H9 (cell line): ENCODE measurements around the gene SOHLH2. TPM values are rescaled to one million over a fixed set of nuclear protein-coding genes. Genes with fewer than 3 reads are reported as not detected.

Source experiments
- DNase-seq: peaks from one replicate; pipeline ENCODE4 v3.0.0-alpha.2; 2017
- H2AFZ ChIP-seq: one replicate; pipeline ENCODE4 v1.6.1; 2013; ENCODE audit warnings: mild to moderate bottlenecking, low read length, control low read depth, moderate library complexity
- H2AK5ac ChIP-seq: 2 replicates; pipeline ENCODE4 v1.6.1; 2013; ENCODE audit warnings: low read length, control low read depth, mixed read lengths; ENCODE audit not compliant: insufficient read length
- H2BK120ac ChIP-seq: one replicate; pipeline ENCODE4 v1.6.1; 2013; ENCODE audit warnings: low read depth, mild to moderate bottlenecking, low read length, control low read depth, inconsistent platforms; ENCODE audit not compliant: poor library complexity, severe bottlenecking
- H2BK12ac ChIP-seq: 2 replicates; pipeline ENCODE4 v1.6.1; 2013; ENCODE audit warnings: low read length, control low read depth, mixed read lengths, low read depth; ENCODE audit not compliant: insufficient read length
- H2BK15ac ChIP-seq: 2 replicates; pipeline ENCODE4 v1.6.1; 2013; ENCODE audit warnings: low read depth, low read length, control low read depth
- H2BK20ac ChIP-seq: one replicate; pipeline ENCODE4 v1.6.1; 2013; ENCODE audit warnings: low read depth, mild to moderate bottlenecking, low read length, control low read depth, inconsistent platforms; ENCODE audit not compliant: poor library complexity, severe bottlenecking
- H2BK5ac ChIP-seq: 2 replicates; pipeline ENCODE4 v1.6.1; 2013; ENCODE audit warnings: low read length, control low read depth, mixed read lengths; ENCODE audit not compliant: insufficient read length
- H3K14ac ChIP-seq: 2 replicates; pipeline ENCODE4 v1.6.1; 2013; ENCODE audit warnings: low read length, control low read depth; ENCODE audit not compliant: insufficient read depth
- H3K18ac ChIP-seq: 2 replicates; pipeline ENCODE4 v1.6.1; 2013; ENCODE audit warnings: low read depth, mild to moderate bottlenecking, mixed read lengths, low read length, control low read depth; ENCODE audit not compliant: insufficient read length
- H3K23ac ChIP-seq: 2 replicates; pipeline ENCODE4 v1.6.1; 2013; ENCODE audit warnings: low read length, control low read depth, mixed read lengths, low read depth; ENCODE audit not compliant: insufficient read length
- H3K23me2 ChIP-seq: 2 replicates; pipeline ENCODE4 v1.6.1; 2013; ENCODE audit warnings: low read depth, mild to moderate bottlenecking, mixed read lengths, low read length, control low read depth; ENCODE audit not compliant: insufficient read length, poor library complexity, severe bottlenecking
- H3K27ac ChIP-seq: 2 replicates; pipeline ENCODE4 v1.5.1; 2013; ENCODE audit warnings: low read length, control low read depth, mixed read lengths, low read depth; ENCODE audit not compliant: insufficient read length
- H3K27me3 ChIP-seq: 2 replicates; pipeline ENCODE4 v1.6.1; 2013; ENCODE audit warnings: low read length, control low read depth, inconsistent platforms; ENCODE audit not compliant: insufficient read depth
- H3K4ac ChIP-seq: 2 replicates; pipeline ENCODE4 v1.6.1; 2013; ENCODE audit warnings: low read depth, mild to moderate bottlenecking, control low read depth, inconsistent platforms, low read length, moderate library complexity
- H3K4me1 ChIP-seq: 2 replicates; pipeline ENCODE4 v1.6.1; 2013; ENCODE audit warnings: low read length, control low read depth, inconsistent platforms; ENCODE audit not compliant: insufficient read depth
- H3K4me2 ChIP-seq: 2 replicates; pipeline ENCODE4 v1.6.1; 2013; ENCODE audit warnings: low read length, control low read depth, mixed read lengths; ENCODE audit not compliant: insufficient read length, insufficient read depth
- H3K56ac ChIP-seq: 2 replicates; pipeline ENCODE4 v1.6.1; 2013; ENCODE audit warnings: low read depth, mild to moderate bottlenecking, mixed read lengths, low read length, control low read depth; ENCODE audit not compliant: insufficient read length
- H3K79me1 ChIP-seq: 2 replicates; pipeline ENCODE4 v1.6.1; 2013; ENCODE audit warnings: low read depth, mild to moderate bottlenecking, moderate library complexity, low read length, control low read depth, inconsistent platforms; ENCODE audit not compliant: insufficient read depth, poor library complexity, severe bottlenecking
- H3K79me2 ChIP-seq: 2 replicates; pipeline ENCODE4 v1.6.1; 2013; ENCODE audit warnings: low read length, control low read depth, inconsistent platforms; ENCODE audit not compliant: insufficient read depth
- H3K9ac ChIP-seq: 2 replicates; pipeline ENCODE4 v1.6.1; 2013; ENCODE audit warnings: low read length, control low read depth, mixed read lengths; ENCODE audit not compliant: insufficient read length; ENCODE audit errors: extremely low read depth
- H3K9me3 ChIP-seq: one replicate; pipeline ENCODE4 v1.6.1; 2013; ENCODE audit warnings: low read depth, low read length, inconsistent platforms; ENCODE audit not compliant: control insufficient read depth
- H3T11ph ChIP-seq: one replicate; pipeline ENCODE4 v1.6.1; 2013; ENCODE audit warnings: mild to moderate bottlenecking, low read length, control low read depth, inconsistent platforms
- H4K20me1 ChIP-seq: one replicate; pipeline ENCODE4 v1.6.1; 2013; ENCODE audit not compliant: control insufficient read depth, insufficient read length, insufficient read depth
- H4K5ac ChIP-seq: 2 replicates; pipeline ENCODE4 v1.6.1; 2013; ENCODE audit warnings: low read depth, mild to moderate bottlenecking, mixed read lengths, low read length, control low read depth; ENCODE audit not compliant: insufficient read length
- H4K8ac ChIP-seq: replicated peaks from 2 replicates; pipeline ENCODE4 v1.6.1; 2013; ENCODE audit warnings: low read length, control low read depth, mixed read lengths, low read depth; ENCODE audit not compliant: insufficient read length
- H4K91ac ChIP-seq: 2 replicates; pipeline ENCODE4 v1.6.1; 2013; ENCODE audit warnings: low read depth, mild to moderate bottlenecking, moderate library complexity, mixed read lengths, low read length, control low read depth; ENCODE audit not compliant: insufficient read length
- H3K27ac Mint-ChIP-seq, 3 experiments: 2 replicates in 2 of 3; 3 replicates in 1 of 3; pipeline ENCODE4 v1.8.0; 2020 to 2021; ENCODE audit warnings: mixed read lengths in 3 of 3, mild to moderate bottlenecking in 1 of 3, moderate library complexity in 1 of 3
- H3K27me3 Mint-ChIP-seq: 2 replicates; pipeline ENCODE4 v1.8.0; 2021; ENCODE audit warnings: low read depth, mild to moderate bottlenecking, moderate library complexity, mixed read lengths
- H3K36me3 Mint-ChIP-seq, 3 experiments: 2 replicates in 2 of 3; 3 replicates in 1 of 3; pipeline ENCODE4 v1.8.0; 2020 to 2021; ENCODE audit warnings: low read depth in 3 of 3, mixed read lengths in 3 of 3; ENCODE audit not compliant: insufficient read depth in 1 of 3
- H3K4me1 Mint-ChIP-seq, 2 experiments: 2 replicates each; pipeline ENCODE4 v1.8.0; 2020; ENCODE audit warnings: mixed read lengths in 2 of 2
- H3K4me3 Mint-ChIP-seq, 2 experiments: 2 replicates in 1 of 2; 3 replicates in 1 of 2; pipeline ENCODE4 v1.8.0; 2020 to 2021; ENCODE audit warnings: mild to moderate bottlenecking in 2 of 2, mixed read lengths in 2 of 2, moderate library complexity in 1 of 2
- H3K9me3 Mint-ChIP-seq, 2 experiments: 2 replicates in 1 of 2; 3 replicates in 1 of 2; pipeline ENCODE4 v1.8.0; 2020; ENCODE audit warnings: mild to moderate bottlenecking in 2 of 2, mixed read lengths in 2 of 2, moderate library complexity in 1 of 2
- CTCF ChIP-seq: fragments of 200-600 bp; sonication (generic); conservative IDR thresholded peaks from 3 replicates; pipeline ENCODE4 v1.8.0; 2021; ENCODE audit warnings: antibody characterized with exemption, mild to moderate bottlenecking
- total RNA-seq: library from RNA; stranded (reverse); gene quantifications from 2 replicates; pipeline ENCODE4 v1.2.1, GENCODE V29; 2021

SOHLH2 gene
- total RNA-seq, 1 experiment from 2014 or later = 1.3 TPM

GRCh38 chr13:36261976-36262375 is 47.6 kb upstream of the SOHLH2 start:
- no peak overlapping the region for H2BK15ac ChIP-seq
- no peak overlapping the region for H3T11ph ChIP-seq
- no peak overlapping the region for H3K4me3 Mint-ChIP-seq
- H3K27me3 Mint-ChIP-seq = no peaks in the 10 kb centered on the region
- H3K79me2 ChIP-seq = no peaks in the 10 kb centered on the region
- H2AFZ ChIP-seq = no peak overlapping the region
- no peaks in the 10 kb centered on the region for H3K27me3 ChIP-seq
- no peak for TF ChIP-seq CTCF
- no peak overlapping the region for H4K5ac ChIP-seq
- no peak overlapping the region for H3K27ac ChIP-seq
- no peak overlapping the region for H2BK120ac ChIP-seq
- H4K91ac ChIP-seq = no peak overlapping the region
- no peaks in the 10 kb centered on the region for H4K20me1 ChIP-seq
- no peak for DNase-seq
- H3K4me1 ChIP-seq = no peaks in the 10 kb centered on the region
- H2BK12ac ChIP-seq = no peak overlapping the region
- H3K23ac ChIP-seq = no peak overlapping the region
- no peak overlapping the region for H3K56ac ChIP-seq
- H2BK20ac ChIP-seq = no peak overlapping the region
- no peak overlapping the region for H3K27ac Mint-ChIP-seq
- no peak overlapping the region for H3K4me2 ChIP-seq
- H3K9ac ChIP-seq = no peak overlapping the region
- H2BK5ac ChIP-seq = no peak overlapping the region
- no peaks in the 10 kb centered on the region for H3K9me3 ChIP-seq
- peaks cover 13% of the 10 kb centered on the region in 2 experiments for H3K4me1 Mint-ChIP-seq
- no peak overlapping the region for H4K8ac ChIP-seq
- no peaks in the 10 kb centered on the region for H3K36me3 Mint-ChIP-seq
- H3K14ac ChIP-seq = no peak overlapping the region
- no peak overlapping the region for H3K18ac ChIP-seq
- H3K4ac ChIP-seq = no peak overlapping the region
- H2AK5ac ChIP-seq = no peak overlapping the region
- H3K79me1 ChIP-seq = no peaks in the 10 kb centered on the region
- no peaks in the 10 kb centered on the region; a peak in 1 of 5 replicates for H3K9me3 Mint-ChIP-seq
- H3K23me2 ChIP-seq = no peaks in the 10 kb centered on the region
